Neuronal stem cell (in vitro differentiated cells): Measurements from ENCODE around the gene FARP1.

Experiments
- DNase-seq: peaks from one replicate; pipeline ENCODE4 v3.0.0-alpha.2; 2013; ENCODE audit warnings: low spot score
- H2AFZ ChIP-seq: one replicate; pipeline ENCODE4 v1.6.1; 2013; ENCODE audit warnings: mild to moderate bottlenecking, low read length, inconsistent platforms
- H2AK5ac ChIP-seq: 2 replicates; pipeline ENCODE4 v1.6.1; 2013; ENCODE audit warnings: low read depth, mild to moderate bottlenecking, inconsistent platforms, low read length, moderate library complexity, mixed read lengths
- H2BK120ac ChIP-seq: 2 replicates; pipeline ENCODE4 v1.6.1; 2013; ENCODE audit warnings: low read depth, mild to moderate bottlenecking, inconsistent platforms, low read length, moderate library complexity, mixed read lengths
- H2BK12ac ChIP-seq: one replicate; pipeline ENCODE4 v1.6.1; 2013; ENCODE audit warnings: low read length, inconsistent platforms
- H2BK15ac ChIP-seq: 2 replicates; pipeline ENCODE4 v1.6.1; 2013; ENCODE audit warnings: mild to moderate bottlenecking, low read length, inconsistent platforms, mixed read lengths
- H2BK5ac ChIP-seq: one replicate; pipeline ENCODE4 v1.6.1; 2013; ENCODE audit warnings: inconsistent platforms, mild to moderate bottlenecking, low read length, moderate library complexity
- H3K14ac ChIP-seq: one replicate; pipeline ENCODE4 v1.6.1; 2013; ENCODE audit warnings: low read length, inconsistent platforms
- H3K18ac ChIP-seq: 2 replicates; pipeline ENCODE4 v1.6.1; 2013; ENCODE audit warnings: low read length, inconsistent platforms
- H3K23ac ChIP-seq: 2 replicates; pipeline ENCODE4 v1.6.1; 2013; ENCODE audit warnings: low read depth, mild to moderate bottlenecking, mixed read lengths, low read length, inconsistent platforms; ENCODE audit not compliant: poor library complexity
- H3K27ac ChIP-seq: replicated peaks from 3 replicates; pipeline ENCODE4 v1.5.1; 2013; ENCODE audit warnings: low read length, inconsistent platforms
- H3K27me3 ChIP-seq, 3 experiments: 2 replicates each; pipeline ENCODE4 v1.6.1; 2013; ENCODE audit warnings: low read length in 3 of 3, mild to moderate bottlenecking in 2 of 3, inconsistent platforms in 1 of 3, low read depth in 1 of 3, mixed read lengths in 1 of 3, moderate library complexity in 1 of 3; ENCODE audit not compliant: control insufficient read depth in 3 of 3, insufficient read depth in 3 of 3
- H3K36me3 ChIP-seq, 2 donors: replicated peaks in 1 of 2; 2 replicates each; pipeline ENCODE4 v1.6.1; 2013; ENCODE audit warnings: low read length in 2 of 2; ENCODE audit not compliant: control insufficient read depth in 2 of 2, insufficient read depth in 2 of 2
- H3K4ac ChIP-seq: 2 replicates; pipeline ENCODE4 v1.6.1; 2013; ENCODE audit warnings: inconsistent platforms, mild to moderate bottlenecking, low read length, moderate library complexity
- H3K4me1 ChIP-seq, 2 donors: 1 replicate in 1 of 2; 2 replicates in 1 of 2; pipeline ENCODE4 v1.6.1; 2013; ENCODE audit warnings: low read length in 2 of 2, low read depth in 1 of 2; ENCODE audit not compliant: control insufficient read depth in 2 of 2, insufficient read depth in 1 of 2
- H3K4me2 ChIP-seq: one replicate; pipeline ENCODE4 v1.6.1; 2013; ENCODE audit warnings: mild to moderate bottlenecking, low read length, inconsistent platforms; ENCODE audit not compliant: insufficient read depth, poor library complexity, severe bottlenecking
- H3K4me3 ChIP-seq, 2 donors: 2 replicates each; pipeline ENCODE4 v1.5.1; 2013; ENCODE audit warnings: low read length in 2 of 2, mild to moderate bottlenecking in 2 of 2, inconsistent platforms in 1 of 2, moderate library complexity in 1 of 2
- H3K79me1 ChIP-seq: one replicate; pipeline ENCODE4 v1.6.1; 2013; ENCODE audit warnings: low read depth, mild to moderate bottlenecking, inconsistent platforms, low read length, moderate library complexity
- H3K9ac ChIP-seq: one replicate; pipeline ENCODE4 v1.6.1; 2013; ENCODE audit warnings: mild to moderate bottlenecking, low read depth, low read length, inconsistent platforms; ENCODE audit not compliant: poor library complexity
- H3K9me3 ChIP-seq, 2 donors: replicated peaks in 1 of 2; 2 replicates each; pipeline versions ENCODE3 to v1.6.1; 2013; ENCODE audit warnings: low read length in 2 of 2, mild to moderate bottlenecking in 2 of 2, inconsistent platforms in 1 of 2, low read depth in 1 of 2, mixed read lengths in 1 of 2, moderate library complexity in 1 of 2; ENCODE audit not compliant: control insufficient read depth in 2 of 2, insufficient read depth in 1 of 2
- H4K8ac ChIP-seq: one replicate; pipeline ENCODE4 v1.6.1; 2013; ENCODE audit warnings: low read depth, mild to moderate bottlenecking, inconsistent platforms, low read length, moderate library complexity
- H4K91ac ChIP-seq: one replicate; pipeline ENCODE4 v1.6.1; 2013; ENCODE audit warnings: low read length, low read depth, mild to moderate bottlenecking, inconsistent platforms; ENCODE audit not compliant: poor library complexity
- WGBS, 2 donors: extraction: QIAGEN DNeasy Blood & Tissue Kit; methylation state at CpG; one replicate each; pipeline ENCODE4 v1.1.7; 2013; ENCODE audit warnings: missing lambda C conversion rate in 2 of 2, mixed read lengths in 1 of 2; ENCODE audit not compliant: insufficient read length in 2 of 2, insufficient replicate concordance in 1 of 2; ENCODE audit errors: extremely low coverage in 2 of 2; 5-methylcytosine and 5-hydroxymethylcytosine counted together

The FARP1 gene

GRCh38 chr13:98342953-98343352, 200.1 kb downstream of the FARP1 start:
- Histone ChIP-seq H4K91ac (no peak overlapping the region), H2BK12ac (no peak overlapping the region), H2BK5ac (no peak overlapping the region), H3K36me3 (peaks cover 0 to 17% of the 10 kb centered on the region in 2 donors), H3K27me3 (no peaks in the 10 kb centered on the region), H4K8ac (no peak overlapping the region), H2BK15ac (no peak overlapping the region), H3K9ac (no peak overlapping the region), H3K27ac (no peak overlapping the region), H3K9me3 (no peaks in the 10 kb centered on the region), H3K4ac (no peak overlapping the region), H2BK120ac (no peak overlapping the region), H3K4me2 (no peak overlapping the region), H3K4me3 (no peak overlapping the region), H2AFZ (no peak overlapping the region), H3K23ac (no peak overlapping the region), H3K79me1 (peaks cover 1% of the 10 kb centered on the region), H3K4me1 (peaks cover 0 to 5% of the 10 kb centered on the region in 2 donors), H3K14ac (no peak overlapping the region), H3K18ac (no peak overlapping the region), H2AK5ac (no peak overlapping the region)
- WGBS, 2 donors = no CpG with 5 or more reads among the region's 4 CpGs
- no peak for DNase-seq

DNA sequence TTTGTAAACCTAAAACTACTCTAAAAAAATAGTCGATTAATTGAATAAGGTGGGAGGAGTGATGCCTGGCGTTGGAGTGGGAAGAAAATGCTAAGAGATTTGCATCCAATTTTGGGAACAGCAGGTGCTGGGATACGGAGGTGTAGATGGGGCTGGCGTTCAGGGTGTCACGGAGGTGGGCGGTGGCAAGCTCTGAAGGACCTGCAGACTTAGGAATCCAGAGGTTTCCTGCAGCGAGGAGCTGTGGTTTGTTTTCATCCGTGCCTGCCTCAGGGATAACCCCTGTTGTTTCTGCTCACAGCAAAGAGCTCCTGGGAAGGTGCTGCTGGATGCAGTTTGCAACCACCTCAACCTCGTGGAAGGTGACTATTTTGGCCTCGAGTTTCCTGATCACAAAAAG, 200.6 kb downstream of the FARP1 start:
- Histone ChIP-seq H3K14ac (no peak overlapping the region), H2BK120ac (no peak overlapping the region), H2BK12ac (no peak overlapping the region), H3K23ac (no peak overlapping the region), H3K27ac (no peak overlapping the region), H3K4me2 (no peak overlapping the region), H3K18ac (no peak overlapping the region), H3K4ac (no peak overlapping the region), H4K91ac (no peak overlapping the region), H3K9me3 (no peaks in the 10 kb centered on the region), H4K8ac (no peak overlapping the region), H2AFZ (no peak overlapping the region), H2AK5ac (no peak overlapping the region), H3K27me3 (no peaks in the 10 kb centered on the region), H3K4me1 (peaks cover 0 to 5% of the 10 kb centered on the region in 2 donors), H3K36me3 (peaks cover 0 to 17% of the 10 kb centered on the region in 2 donors), H3K79me1 (peaks cover 1% of the 10 kb centered on the region), H2BK15ac (no peak overlapping the region), H2BK5ac (no peak overlapping the region), H3K9ac (no peak overlapping the region), H3K4me3 (no peak overlapping the region)
- no peak for DNase-seq
- no CpG with 5 or more reads among the region's 10 CpGs for WGBS, 2 donors

- H3K18ac ChIP-seq = no peak overlapping the region
- no peak overlapping the region for H3K4ac ChIP-seq
- no peak overlapping the region for H4K8ac ChIP-seq
- peaks cover 1% of the 10 kb centered on the region for H3K79me1 ChIP-seq
- no peak overlapping the region for H2BK12ac ChIP-seq
- H2BK120ac ChIP-seq = no peak overlapping the region
- no peak overlapping the region for H3K9ac ChIP-seq
- H4K91ac ChIP-seq = no peak overlapping the region
- H3K4me1 ChIP-seq = peaks cover 0 to 5% of the 10 kb centered on the region in 2 donors
- no CpG with 5 or more reads among the region's 10 CpGs for WGBS, 2 donors
- no peak overlapping the region for H2AK5ac ChIP-seq
- H3K27ac ChIP-seq = no peak overlapping the region
- no peak overlapping the region for H3K14ac ChIP-seq
- peaks cover 0 to 21% of the 10 kb centered on the region in 2 donors for H3K36me3 ChIP-seq
- H2AFZ ChIP-seq = no peak overlapping the region
- no peak overlapping the region for H2BK15ac ChIP-seq
- no peaks in the 10 kb centered on the region for H3K27me3 ChIP-seq
- no peaks in the 10 kb centered on the region for H3K9me3 ChIP-seq
- no peak overlapping the region for H3K4me2 ChIP-seq
- no peak overlapping the region for H2BK5ac ChIP-seq
- no peak overlapping the region for H3K23ac ChIP-seq
- H3K4me3 ChIP-seq = no peak overlapping the region
- DNase-seq = no peak
These were observed 201.5 kb downstream of the FARP1 start for GRCh38 chr13:98344392-98344791.

DNA sequence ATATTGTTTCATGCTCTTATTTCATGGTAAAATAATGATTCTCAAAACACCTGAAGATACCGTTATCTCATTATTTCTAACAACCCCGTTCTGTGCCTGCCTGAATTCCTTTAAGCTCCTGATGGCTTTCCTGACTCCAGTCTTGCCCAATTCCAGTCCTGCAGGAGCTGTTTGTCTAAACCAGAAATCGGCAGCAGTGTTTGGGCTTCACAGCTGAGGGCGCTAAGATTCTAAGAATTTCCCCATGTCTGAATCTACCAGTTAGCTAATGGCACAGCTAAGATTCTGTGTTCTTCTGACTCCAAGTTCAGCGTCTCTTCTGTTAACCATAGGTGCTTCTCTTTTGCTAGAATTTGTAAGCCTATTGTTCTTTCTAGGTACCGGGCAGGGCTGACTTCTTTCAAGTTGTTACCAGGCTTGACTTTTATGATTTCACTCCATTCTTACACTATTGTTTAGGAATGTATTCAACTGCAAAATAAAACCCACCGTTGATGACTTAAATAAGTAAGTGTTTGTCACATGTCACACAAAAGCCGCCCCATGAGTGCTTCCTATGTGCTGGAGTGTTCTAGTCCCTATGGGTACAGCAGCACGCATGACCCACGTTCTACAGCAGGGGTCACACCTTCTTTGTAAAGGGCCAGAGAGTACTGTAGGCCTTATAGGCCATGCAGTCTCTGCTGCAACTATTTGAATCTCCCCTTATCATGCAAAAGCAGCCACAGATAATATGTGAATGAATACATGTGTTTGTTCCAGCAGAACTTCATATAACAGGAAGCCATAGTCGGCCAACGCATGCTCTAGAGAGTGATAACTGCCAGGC, 202.4 kb downstream of the FARP1 start:
- no peak for DNase-seq
- no peak overlapping the region for H2BK5ac ChIP-seq

More for the DNA sequence above, 202.4 kb downstream of the FARP1 start:
- Histone ChIP-seq H3K14ac (no peak overlapping the region), H3K27me3 (no peaks in the 10 kb centered on the region), H3K4ac (no peak overlapping the region), H2BK12ac (no peak overlapping the region), H3K4me2 (no peak overlapping the region), H3K4me3 (no peak overlapping the region), H3K27ac (peak overlapping the region; percentile 10), H2AK5ac (no peak overlapping the region), H2BK120ac (no peak overlapping the region), H3K9ac (no peak overlapping the region), H3K36me3 (peaks cover 1 to 21% of the 10 kb centered on the region in 2 donors), H3K4me1 (peaks cover 0 to 7% of the 10 kb centered on the region in 2 donors), H3K79me1 (peaks cover 1% of the 10 kb centered on the region), H4K8ac (no peak overlapping the region), H3K18ac (no peak overlapping the region), H3K23ac (no peak overlapping the region), H4K91ac (no peak overlapping the region), H3K9me3 (no peaks in the 10 kb centered on the region), H2AFZ (no peak overlapping the region), H2BK15ac (no peak overlapping the region)
- whole genome bisulfite sequencing, 2 donors = no CpG with 5 or more reads among the region's 12 CpGs
